K562 (cell line): ENCODE results near the gene MKNK1. TPM values are rescaled to one million over a fixed set of nuclear protein-coding genes. Genes with fewer than 3 reads are reported as not detected.
A peak's percentile ranks its signal among the peaks of the same experiment; 100 is the strongest.

Experiments used
- ADNP ChIP-seq: fragments of 200-800 bp; sonication (Bioruptor generic); IDR thresholded peaks from 2 replicates; pipeline ENCODE4 v1.6.1; 2016; ENCODE audit warnings: missing genetic modification characterization, missing compliant biosample characterization
- ARID2 ChIP-seq: fragments of 450-650 bp; IDR thresholded peaks from 2 replicates; pipeline ENCODE4 v1.6.1; 2017; ENCODE audit warnings: antibody characterized with exemption, mild to moderate bottlenecking
- CCAR2 ChIP-seq: fragments of 200-400 bp; formaldehyde crosslinking; IDR thresholded peaks from 2 replicates; pipeline ENCODE4 v1.6.1; 2017; ENCODE audit warnings: mild to moderate bottlenecking, low read depth, low read length
- E2F6 ChIP-seq, 2 experiments: IDR thresholded peaks; 2 replicates each; pipeline ENCODE4 v1.6.1; 2011; ENCODE audit warnings: borderline replicate concordance in 1 of 2, control low read depth in 1 of 2, low read depth in 1 of 2, low read length in 1 of 2, mild to moderate bottlenecking in 1 of 2, mixed read lengths in 1 of 2, moderate library complexity in 1 of 2; ENCODE audit not compliant: insufficient read depth in 1 of 2, insufficient read length in 1 of 2, poor library complexity in 1 of 2, severe bottlenecking in 1 of 2; ENCODE audit errors: extremely low read depth in 1 of 2
- FOXA1 ChIP-seq: fragments of 450-650 bp; IDR thresholded peaks from 2 replicates; pipeline ENCODE4 v1.6.1; 2016; ENCODE audit warnings: mild to moderate bottlenecking, borderline replicate concordance
- GATA2 ChIP-seq: sonication (generic); formaldehyde crosslinking; IDR thresholded peaks from 2 replicates; pipeline ENCODE4 v1.4.0; 2020; ENCODE audit warnings: mild to moderate bottlenecking, missing genetic modification reagents
- GATAD2A ChIP-seq: fragments of 450-650 bp; IDR thresholded peaks from 2 replicates; pipeline ENCODE4 v1.6.1; 2017
- GTF2A2 ChIP-seq: IDR thresholded peaks from 2 replicates; pipeline ENCODE4 v1.6.1; 2016; ENCODE audit warnings: mild to moderate bottlenecking, missing genetic modification characterization, missing compliant biosample characterization
- KAT8 ChIP-seq: fragments of 450-650 bp; IDR thresholded peaks from 2 replicates; pipeline ENCODE4 v1.6.1; 2016; ENCODE audit warnings: low read depth, mild to moderate bottlenecking
- LEF1 ChIP-seq: fragments of 450-650 bp; IDR thresholded peaks from 2 replicates; pipeline ENCODE4 v1.6.1; 2016; ENCODE audit warnings: mild to moderate bottlenecking
- MECOM ChIP-seq: fragments of 250-450 bp; sonication (Bioruptor Pico); IDR thresholded peaks from 2 replicates; pipeline ENCODE4 v1.8.0; 2022; ENCODE audit warnings: inconsistent platforms
- MED1 ChIP-seq: sonication (generic); formaldehyde crosslinking; IDR thresholded peaks from 2 replicates; pipeline ENCODE4 v1.8.1; 2023; ENCODE audit warnings: missing genetic modification reagents, borderline replicate concordance
- MEF2D ChIP-seq: conservative IDR thresholded peaks from 2 replicates; pipeline ENCODE4 v1.6.1; 2016; ENCODE audit warnings: low read depth, missing genetic modification characterization, missing compliant biosample characterization
- PURB ChIP-seq: sonication (generic); formaldehyde crosslinking; IDR thresholded peaks from 2 replicates; pipeline ENCODE4 v1.9.0; 2021; ENCODE audit warnings: low read depth, mild to moderate bottlenecking, missing genetic modification reagents
- STAT6 ChIP-seq: sonication (generic); formaldehyde crosslinking; IDR thresholded peaks from 2 replicates; pipeline ENCODE4 v1.8.1; 2023; ENCODE audit warnings: mild to moderate bottlenecking, missing genetic modification reagents
- TCFL5 ChIP-seq: fragments of 250-450 bp; sonication (Bioruptor Pico); conservative IDR thresholded peaks from 2 replicates; pipeline ENCODE4 v1.6.1; 2021; ENCODE audit warnings: mild to moderate bottlenecking, moderate library complexity, matching md5 sums
- U2AF2 ChIP-seq: fragments of 200-400 bp; formaldehyde crosslinking; optimal IDR thresholded peaks from 2 replicates; pipeline ENCODE3; 2017; ENCODE audit warnings: low read depth, mild to moderate bottlenecking, low read length
- ZBTB17 ChIP-seq: fragments of 450-650 bp; formaldehyde crosslinking; IDR thresholded peaks from 2 replicates; pipeline ENCODE4 v1.4.0; 2020; ENCODE audit warnings: mild to moderate bottlenecking
- ZNF408 ChIP-seq: fragments of 250-450 bp; sonication (Bioruptor Pico); IDR thresholded peaks from 2 replicates; pipeline ENCODE4 v1.4.0; 2020; ENCODE audit warnings: low read depth, mild to moderate bottlenecking, moderate library complexity
- polyA plus RNA-seq, 8 experiments: library from polyadenylated mRNA; depleted of rRNA in 4 of 8; stranded (reverse) in 5 of 8; unstranded in 3 of 8; fragments of >200 nt; fragmentation: Nextera tagmentation in 2 of 8; fragmentation: Illumina TruSeq in 1 of 8; extraction: Ambion mirVana in 2 of 8; extraction: Trizol in 1 of 8; gene quantifications; 2 replicates each; pipeline versions ENCODE4 v1.2.1 to v1.2.3, GENCODE V29; 2011 to 2014; ENCODE audit warnings: inconsistent platforms in 1 of 8, missing spikeins in 1 of 8
- total RNA-seq, 7 experiments: library from RNA; depleted of rRNA in 6 of 7; stranded (reverse); fragments of >200 nt in 6 of 7; fragmentation: Illumina TruSeq in 2 of 7; extraction: Trizol in 2 of 7; gene quantifications; 2 replicates each; pipeline versions ENCODE4 v1.2.1 to v1.2.3, GENCODE V29; 2011 to 2021; ENCODE audit warnings: low replicate concordance in 1 of 7
- TF ChIP-seq, protein P1 (sequence below): fragments of 250-450 bp; sonication (Bioruptor Pico); IDR thresholded peaks from 2 replicates; pipeline ENCODE4 v1.4.0; 2020
- TF ChIP-seq, protein P2 (sequence below): fragments of 250-450 bp; sonication (Bioruptor Pico); IDR thresholded peaks from 2 replicates; pipeline ENCODE4 v1.4.0; 2020; ENCODE audit warnings: mild to moderate bottlenecking, moderate library complexity, borderline replicate concordance

Gene MKNK1
- total and polyA plus RNA-seq, 9 of the 15 experiments (the other 6 are each of a cell fraction or from before 2014, with no cell fraction given): 27.7 to 51.3 (median 43.7) TPM

GRCh38 chr1:46522184-46522968, 81.7 kb downstream of the MKNK1 start (continued):
- TF ChIP-seq, protein P1, sequence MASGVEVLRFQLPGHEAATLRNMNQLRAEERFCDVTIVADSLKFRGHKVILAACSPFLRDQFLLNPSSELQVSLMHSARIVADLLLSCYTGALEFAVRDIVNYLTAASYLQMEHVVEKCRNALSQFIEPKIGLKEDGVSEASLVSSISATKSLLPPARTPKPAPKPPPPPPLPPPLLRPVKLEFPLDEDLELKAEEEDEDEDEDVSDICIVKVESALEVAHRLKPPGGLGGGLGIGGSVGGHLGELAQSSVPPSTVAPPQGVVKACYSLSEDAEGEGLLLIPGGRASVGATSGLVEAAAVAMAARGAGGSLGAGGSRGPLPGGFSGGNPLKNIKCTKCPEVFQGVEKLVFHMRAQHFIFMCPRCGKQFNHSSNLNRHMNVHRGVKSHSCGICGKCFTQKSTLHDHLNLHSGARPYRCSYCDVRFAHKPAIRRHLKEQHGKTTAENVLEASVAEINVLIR (CRISPR knock-in tag): no peak
- TF ChIP-seq E2F6 (IDR thresholded peaks at IDR 0.05; ENCODE audit: borderline replicate concordance in 1 of 2, extremely low read depth in 1 of 2, insufficient read depth in 1 of 2, insufficient read length in 1 of 2, low read depth in 1 of 2, low read length in 1 of 2, poor library complexity in 1 of 2, severe bottlenecking in 1 of 2) (peak; percentile 59 to 74), STAT6 (CRISPR knock-in tag) (no peak), LEF1 (peak; percentile 98), GATAD2A (peak; percentile 95), FOXA1 (no peak), U2AF2 (no peak), ZNF408 (CRISPR knock-in tag) (no peak), GATA2 (CRISPR knock-in tag) (peak; percentile 93), CCAR2 (no peak), MECOM (CRISPR knock-in tag) (no peak), MEF2D (peak; percentile 77), ADNP (tag) (peak; percentile 95), ZBTB17 (CRISPR knock-in tag) (0 out of 2 replicates have a peak, but pooled peaks have one; percentile 32), MED1 (CRISPR knock-in tag) (no peak), ARID2 (no peak), PURB (CRISPR knock-in tag) (no peak), GTF2A2 (tag) (0 out of 2 replicates have a peak, but pooled peaks have one; percentile 47), KAT8 (no peak), TCFL5 (no peak)
- TF ChIP-seq, protein P2, sequence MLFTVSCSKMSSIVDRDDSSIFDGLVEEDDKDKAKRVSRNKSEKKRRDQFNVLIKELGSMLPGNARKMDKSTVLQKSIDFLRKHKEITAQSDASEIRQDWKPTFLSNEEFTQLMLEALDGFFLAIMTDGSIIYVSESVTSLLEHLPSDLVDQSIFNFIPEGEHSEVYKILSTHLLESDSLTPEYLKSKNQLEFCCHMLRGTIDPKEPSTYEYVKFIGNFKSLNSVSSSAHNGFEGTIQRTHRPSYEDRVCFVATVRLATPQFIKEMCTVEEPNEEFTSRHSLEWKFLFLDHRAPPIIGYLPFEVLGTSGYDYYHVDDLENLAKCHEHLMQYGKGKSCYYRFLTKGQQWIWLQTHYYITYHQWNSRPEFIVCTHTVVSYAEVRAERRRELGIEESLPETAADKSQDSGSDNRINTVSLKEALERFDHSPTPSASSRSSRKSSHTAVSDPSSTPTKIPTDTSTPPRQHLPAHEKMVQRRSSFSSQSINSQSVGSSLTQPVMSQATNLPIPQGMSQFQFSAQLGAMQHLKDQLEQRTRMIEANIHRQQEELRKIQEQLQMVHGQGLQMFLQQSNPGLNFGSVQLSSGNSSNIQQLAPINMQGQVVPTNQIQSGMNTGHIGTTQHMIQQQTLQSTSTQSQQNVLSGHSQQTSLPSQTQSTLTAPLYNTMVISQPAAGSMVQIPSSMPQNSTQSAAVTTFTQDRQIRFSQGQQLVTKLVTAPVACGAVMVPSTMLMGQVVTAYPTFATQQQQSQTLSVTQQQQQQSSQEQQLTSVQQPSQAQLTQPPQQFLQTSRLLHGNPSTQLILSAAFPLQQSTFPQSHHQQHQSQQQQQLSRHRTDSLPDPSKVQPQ (CRISPR knock-in tag): peak; percentile 63; the same call in 1 of the 2 replicates
